Esophagus muscularis mucosa (tissue), 4 donors: Measurements from ENCODE around the gene HAUS8. TPM values are rescaled to one million over a fixed set of nuclear protein-coding genes. Genes with fewer than 3 reads are reported as not detected.

Source experiments
- DNase-seq: peaks from one replicate; pipeline ENCODE4 v3.0.0-alpha.2; 2017; ENCODE audit errors: extremely low spot score
- H3K27ac ChIP-seq, 4 donors: fragments of 200-600 bp; sonication (generic); replicated peaks in 1 of 4; 1 replicate in 3 of 4; 2 replicates in 1 of 4; pipeline ENCODE4 v1.5.1; 2016 to 2019; ENCODE audit warnings: mild to moderate bottlenecking in 1 of 4
- H3K27me3 ChIP-seq, 4 donors: fragments of 200-600 bp; sonication (generic); one replicate each; pipeline versions ENCODE4 v1.5.1 to v1.6.0; 2016 to 2019
- H3K36me3 ChIP-seq, 4 donors: fragments of 200-600 bp; sonication (generic); one replicate each; pipeline ENCODE4 v1.5.1; 2016 to 2019
- H3K4me1 ChIP-seq, 4 donors: fragments of 200-600 bp; sonication (generic); one replicate each; pipeline ENCODE4 v1.5.1; 2016 to 2019
- H3K4me3 ChIP-seq, 4 donors: fragments of 200-600 bp; sonication (generic); 1 replicate in 2 of 4; 2 replicates in 2 of 4; pipeline ENCODE4 v1.5.1; 2016 to 2019; ENCODE audit warnings: mild to moderate bottlenecking in 4 of 4, moderate library complexity in 1 of 4
- H3K9me3 ChIP-seq, 4 donors: fragments of 200-600 bp; sonication (generic); 1 replicate in 3 of 4; 2 replicates in 1 of 4; pipeline ENCODE4 v1.5.1; 2016 to 2019
- CTCF ChIP-seq, 3 experiments: fragments of 200-600 bp in 2 of 3; fragments of 450-650 bp in 1 of 3; sonication (generic) in 2 of 3; IDR thresholded peaks; one replicate each; pipeline ENCODE4 v1.5.1; 2017 to 2019; ENCODE audit warnings: antibody characterized with exemption in 3 of 3, mild to moderate bottlenecking in 2 of 3, moderate library complexity in 1 of 3
- EP300 ChIP-seq: sonication (generic); formaldehyde crosslinking; IDR thresholded peaks from one replicate; pipeline ENCODE4 v1.6.1; 2017; ENCODE audit warnings: antibody characterized with exemption
- POLR2A ChIP-seq: fragments of 450-650 bp; IDR thresholded peaks from one replicate; pipeline ENCODE4 v1.6.1; 2017; ENCODE audit warnings: antibody characterized with exemption, moderate library complexity, mild to moderate bottlenecking, low read depth
- POLR2AphosphoS5 ChIP-seq, 2 donors: sonication (generic); formaldehyde crosslinking; IDR thresholded peaks; one replicate each; pipeline ENCODE4 v1.6.1; 2017; ENCODE audit warnings: antibody characterized with exemption in 2 of 2
- WGBS: methylation state at CpG from one replicate; pipeline ENCODE4 v1.1.5; 2018; 5-methylcytosine and 5-hydroxymethylcytosine counted together
- intact Hi-C: fragments of 100-400 bp; cut with DNase I; formaldehyde crosslinking; loops from one replicate; pipeline ENCODE4 v1.15.1; 2023
- total RNA-seq, 4 donors: library from RNA; depleted of rRNA; stranded (reverse); fragments of >200 nt; gene quantifications; one replicate each; pipeline versions ENCODE4 v1.1.0 to v1.2.1, GENCODE V29; 2016

HAUS8 gene
- total RNA-seq, 4 donors from 2014 or later = 3.3 to 6.6 (median 4.6) TPM

- TF ChIP-seq POLR2A (no peak), CTCF (IDR thresholded peaks at IDR 0.05) (no peak), EP300 (no peak), POLR2AphosphoS5 (IDR thresholded peaks at IDR 0.05) (no peak)
- Histone ChIP-seq H3K4me3 (no peak overlapping the region), H3K27me3 (peaks cover 0 to 21% (median 0%) of the 10 kb centered on the region in 4 donors), H3K4me1 (no peaks in the 10 kb centered on the region), H3K27ac (no peak overlapping the region), H3K36me3 (peaks cover 0 to 19% (median 0%) of the 10 kb centered on the region in 4 donors), H3K9me3 (peaks cover 0 to 5% (median 0%) of the 10 kb centered on the region in 4 donors)
- WGBS = 63% methylated on average over 2 of the region's 15 CpGs
- intact Hi-C loops = no loop called here
- no peak for DNase-seq
Observed at GRCh38 chr19:17004386-17004785, 70.9 kb downstream of the HAUS8 start.

- WGBS = 79% methylated on average over 7 of the region's 7 CpGs
- H3K27ac ChIP-seq = no peak overlapping the region
- intact Hi-C loops = no loop called here
Observed at GRCh38 chr19:17002455-17002854, 72.8 kb downstream of the HAUS8 start.

GRCh38 chr19:17001603-17002183 lies 73.6 kb downstream of the HAUS8 start:
- H3K9me3 ChIP-seq = peaks cover 0 to 13% (median 5%) of the 10 kb centered on the region in 4 donors
- H3K36me3 ChIP-seq = peaks cover 0 to 14% (median 0%) of the 10 kb centered on the region in 4 donors
- TF ChIP-seq POLR2AphosphoS5 (IDR thresholded peaks at IDR 0.05) (no peak), CTCF (IDR thresholded peaks at IDR 0.05) (no peak), EP300 (no peak), POLR2A (no peak)
- H3K4me1 ChIP-seq = no peaks in the 10 kb centered on the region
- WGBS = 58% methylated on average over 7 of the region's 7 CpGs
- DNase-seq = no peak
- H3K27ac ChIP-seq = no peak overlapping the region
- H3K27me3 ChIP-seq = peaks cover 0 to 25% (median 0%) of the 10 kb centered on the region in 4 donors
- intact Hi-C loops = no loop called here
- no peak overlapping the region for H3K4me3 ChIP-seq

More at GRCh38 chr19:17002455-17002854, 72.8 kb downstream of the HAUS8 start:
- no peaks in the 10 kb centered on the region for H3K4me1 ChIP-seq
- no peak for TF ChIP-seq EP300
- no peak for TF ChIP-seq POLR2AphosphoS5 (IDR thresholded peaks at IDR 0.05)
- TF ChIP-seq CTCF (IDR thresholded peaks at IDR 0.05) = no peak
- no peak for TF ChIP-seq POLR2A
- no peak for DNase-seq
- peaks cover 0 to 13% (median 5%) of the 10 kb centered on the region in 4 donors for H3K9me3 ChIP-seq
- peaks cover 0 to 25% (median 0%) of the 10 kb centered on the region in 4 donors for H3K27me3 ChIP-seq
- H3K4me3 ChIP-seq = no peak overlapping the region
- H3K36me3 ChIP-seq = peaks cover 0 to 11% (median 0%) of the 10 kb centered on the region in 4 donors

Other genes with a start within 250 kb of the HAUS8 start
- 10 to 100 TPM; 25.3 to 53.9 (median 36.1) TPM for gene SIN3B, start 246.1 kb downstream of the HAUS8 start, total RNA-seq
- 1 to 10 TPM; 2.5 to 6.5 (median 5.0) TPM for gene F2RL3, start 186.5 kb downstream of the HAUS8 start, total RNA-seq
- 10 to 100 TPM in 3 of 4 donors, 1 to 10 TPM in 1; 9.6 to 21.0 (median 13.0) TPM for gene CPAMD8, start 48.6 kb downstream of the HAUS8 start, total RNA-seq
- gene MYO9B, start 325 bp upstream of the HAUS8 start, total RNA-seq = 10 to 100 TPM; 52.6 to 73.3 (median 57.7) TPM
- 10 to 100 TPM; 20.7 to 26.2 (median 21.3) TPM for gene USE1, start 139.9 kb upstream of the HAUS8 start, total RNA-seq
- 10 to 100 TPM in 1 of 4 donors, 1 to 10 TPM in 3; 6.3 to 18.8 (median 7.8) TPM for gene OCEL1, start 150.8 kb upstream of the HAUS8 start, total RNA-seq
- 10 to 100 TPM; 38.6 to 88.0 (median 61.2) TPM for gene NR2F6, start 170.5 kb upstream of the HAUS8 start, total RNA-seq
- 10 to 100 TPM in 1 of 4 donors, 1 to 10 TPM in 3; 2.2 to 12.0 (median 6.3) TPM for gene USHBP1, start 189.3 kb upstream of the HAUS8 start, total RNA-seq
- gene BABAM1, start 192.0 kb upstream of the HAUS8 start, total RNA-seq = 10 to 100 TPM; 72.2 to 92.3 (median 82.5) TPM
- 1 to 10 TPM in 2 of 4 donors, under 1 TPM in 2; under 0.01 to 3.0 (median 0.88) TPM for gene ANKLE1, start 206.4 kb upstream of the HAUS8 start, total RNA-seq
- 10 to 100 TPM; 14.7 to 35.4 (median 28.1) TPM for gene ABHD8, start 228.0 kb upstream of the HAUS8 start, total RNA-seq
- gene MRPL34, start 230.4 kb upstream of the HAUS8 start, total RNA-seq = 100 to 1,000 TPM; 131 to 173 (median 147) TPM
- 10 to 100 TPM; 12.0 to 25.4 (median 20.9) TPM for gene DDA1, start 234.1 kb upstream of the HAUS8 start, total RNA-seq